ENCODE data around the gene ENDOU.

- TF ChIP-seq CTCF (IDR thresholded peaks at IDR 0.05) = no peak
- no peak for TF ChIP-seq POLR2A (IDR thresholded peaks at IDR 0.05)
Measured at GRCh38 chr12:47710278-47710677, 15.0 kb downstream of the ENDOU start.

All from vagina (tissue), 2 donors.